ENCODE results near the gene CDHR2.

The CDHR2 gene

GRCh38 chr5:176632745-176633144, 83.6 kb downstream of the CDHR2 start:
- H3K27ac ChIP-seq (ENCODE audit: insufficient read depth, low read length, poor library complexity, severe bottlenecking) = no peak overlapping the region
- peaks cover 10% of the 10 kb centered on the region for H3K4me1 ChIP-seq (ENCODE audit: control insufficient read depth, insufficient read depth, low read length, poor library complexity, severe bottlenecking)
- no peak overlapping the region for H3K4me3 ChIP-seq (ENCODE audit: insufficient read depth, low read depth, low read length, poor library complexity, severe bottlenecking)
- no peaks in the 10 kb centered on the region for H3K9me3 ChIP-seq (ENCODE audit: control insufficient read depth, low read length)
- no peak for DNase-seq
- peaks cover 40% of the 10 kb centered on the region for H3K27me3 ChIP-seq (replicated peaks; ENCODE audit: control insufficient read depth, insufficient read depth, low read length, poor library complexity, severe bottlenecking)
- no peaks in the 10 kb centered on the region for H3K36me3 ChIP-seq (ENCODE audit: control insufficient read depth, insufficient read depth, low read length)

- Histone ChIP-seq H3K9me3 (ENCODE audit: control insufficient read depth, low read length) (no peaks in the 10 kb centered on the region), H3K27ac (ENCODE audit: insufficient read depth, low read length, poor library complexity, severe bottlenecking) (no peak overlapping the region), H3K4me3 (ENCODE audit: insufficient read depth, low read depth, low read length, poor library complexity, severe bottlenecking) (no peak overlapping the region), H3K4me1 (ENCODE audit: control insufficient read depth, insufficient read depth, low read length, poor library complexity, severe bottlenecking) (peaks cover 10% of the 10 kb centered on the region), H3K27me3 (replicated peaks; ENCODE audit: control insufficient read depth, insufficient read depth, low read length, poor library complexity, severe bottlenecking) (peaks cover 35% of the 10 kb centered on the region), H3K36me3 (ENCODE audit: control insufficient read depth, insufficient read depth, low read length) (no peaks in the 10 kb centered on the region)
- DNase-seq = no peak
Measured at GRCh38 chr5:176633598-176633997, 84.5 kb downstream of the CDHR2 start.

GRCh38 chr5:176636426-176636825, 87.3 kb downstream of the CDHR2 start:
- Histone ChIP-seq H3K4me1 (ENCODE audit: control insufficient read depth, insufficient read depth, low read length, poor library complexity, severe bottlenecking) (no peaks in the 10 kb centered on the region), H3K36me3 (ENCODE audit: control insufficient read depth, insufficient read depth, low read length) (no peaks in the 10 kb centered on the region), H3K4me3 (ENCODE audit: insufficient read depth, low read depth, low read length, poor library complexity, severe bottlenecking) (no peak overlapping the region), H3K27ac (ENCODE audit: insufficient read depth, low read length, poor library complexity, severe bottlenecking) (no peak overlapping the region), H3K9me3 (ENCODE audit: control insufficient read depth, low read length) (no peaks in the 10 kb centered on the region), H3K27me3 (replicated peaks; ENCODE audit: control insufficient read depth, insufficient read depth, low read length, poor library complexity, severe bottlenecking) (peaks cover 15% of the 10 kb centered on the region)
- DNase-seq = no peak

DNA sequence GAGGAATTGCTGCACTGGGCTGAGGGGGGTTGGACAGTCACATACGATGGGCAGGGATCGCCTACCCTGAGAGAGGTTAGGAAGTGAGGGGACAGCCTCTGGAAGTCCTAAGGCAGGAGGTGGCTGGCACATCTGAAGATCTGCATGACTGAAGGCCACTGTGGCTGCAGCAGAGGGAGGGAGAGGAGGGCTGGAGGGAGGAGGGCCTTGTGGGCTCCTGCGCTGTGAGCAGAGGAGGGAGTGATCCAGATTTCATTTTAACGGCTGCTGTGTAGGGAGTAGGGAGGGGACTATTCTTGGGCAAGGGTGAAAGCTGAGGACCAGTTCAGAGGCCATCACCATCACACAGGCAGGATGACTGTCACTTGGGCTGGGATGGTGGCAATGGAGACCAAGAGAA, 88.4 kb downstream of the CDHR2 start:
- peaks cover 9% of the 10 kb centered on the region for H3K27me3 ChIP-seq (replicated peaks; ENCODE audit: control insufficient read depth, insufficient read depth, low read length, poor library complexity, severe bottlenecking)
- H3K4me3 ChIP-seq (ENCODE audit: insufficient read depth, low read depth, low read length, poor library complexity, severe bottlenecking) = no peak overlapping the region
- H3K9me3 ChIP-seq (ENCODE audit: control insufficient read depth, low read length) = no peaks in the 10 kb centered on the region
- DNase-seq = no peak
- no peak overlapping the region for H3K27ac ChIP-seq (ENCODE audit: insufficient read depth, low read length, poor library complexity, severe bottlenecking)
- H3K4me1 ChIP-seq (ENCODE audit: control insufficient read depth, insufficient read depth, low read length, poor library complexity, severe bottlenecking) = no peaks in the 10 kb centered on the region
- no peaks in the 10 kb centered on the region for H3K36me3 ChIP-seq (ENCODE audit: control insufficient read depth, insufficient read depth, low read length)

DNA sequence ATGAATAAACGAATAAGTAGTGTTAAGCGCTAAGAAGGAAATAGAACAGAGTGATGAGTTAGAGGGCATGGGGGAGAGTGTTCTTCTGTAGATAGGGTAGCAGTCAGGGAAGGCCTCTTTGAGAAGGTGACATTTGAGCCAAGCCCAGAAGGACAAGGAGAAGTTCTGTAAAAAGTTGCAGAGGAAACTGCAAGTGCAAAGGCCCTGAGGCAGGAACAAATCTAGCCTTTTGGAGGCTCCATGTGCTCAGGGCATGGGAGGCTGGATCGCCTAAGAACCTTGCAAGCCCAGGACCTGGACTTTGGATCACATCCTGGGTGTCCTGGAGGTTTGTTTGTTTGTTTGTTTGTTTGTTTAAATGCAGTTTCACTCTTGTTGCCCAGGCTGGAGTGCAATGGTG, 89.3 kb downstream of the CDHR2 start:
- no peak overlapping the region for H3K27ac ChIP-seq (ENCODE audit: insufficient read depth, low read length, poor library complexity, severe bottlenecking)
- H3K4me3 ChIP-seq (ENCODE audit: insufficient read depth, low read depth, low read length, poor library complexity, severe bottlenecking) = no peak overlapping the region
- H3K27me3 ChIP-seq (replicated peaks; ENCODE audit: control insufficient read depth, insufficient read depth, low read length, poor library complexity, severe bottlenecking) = peaks cover 3% of the 10 kb centered on the region
- DNase-seq = no peak
- no peaks in the 10 kb centered on the region for H3K9me3 ChIP-seq (ENCODE audit: control insufficient read depth, low read length)
- H3K36me3 ChIP-seq (ENCODE audit: control insufficient read depth, insufficient read depth, low read length) = no peaks in the 10 kb centered on the region
- H3K4me1 ChIP-seq (ENCODE audit: control insufficient read depth, insufficient read depth, low read length, poor library complexity, severe bottlenecking) = no peaks in the 10 kb centered on the region

GRCh38 chr5:176639208-176639607, 90.1 kb downstream of the CDHR2 start:
- Histone ChIP-seq H3K9me3 (ENCODE audit: control insufficient read depth, low read length) (no peaks in the 10 kb centered on the region), H3K36me3 (ENCODE audit: control insufficient read depth, insufficient read depth, low read length) (no peaks in the 10 kb centered on the region), H3K4me3 (ENCODE audit: insufficient read depth, low read depth, low read length, poor library complexity, severe bottlenecking) (no peak overlapping the region), H3K27me3 (replicated peaks; ENCODE audit: control insufficient read depth, insufficient read depth, low read length, poor library complexity, severe bottlenecking) (peaks cover under 1% of the 10 kb centered on the region), H3K4me1 (ENCODE audit: control insufficient read depth, insufficient read depth, low read length, poor library complexity, severe bottlenecking) (no peaks in the 10 kb centered on the region), H3K27ac (ENCODE audit: insufficient read depth, low read length, poor library complexity, severe bottlenecking) (no peak overlapping the region)
- DNase-seq = no peak

DNA sequence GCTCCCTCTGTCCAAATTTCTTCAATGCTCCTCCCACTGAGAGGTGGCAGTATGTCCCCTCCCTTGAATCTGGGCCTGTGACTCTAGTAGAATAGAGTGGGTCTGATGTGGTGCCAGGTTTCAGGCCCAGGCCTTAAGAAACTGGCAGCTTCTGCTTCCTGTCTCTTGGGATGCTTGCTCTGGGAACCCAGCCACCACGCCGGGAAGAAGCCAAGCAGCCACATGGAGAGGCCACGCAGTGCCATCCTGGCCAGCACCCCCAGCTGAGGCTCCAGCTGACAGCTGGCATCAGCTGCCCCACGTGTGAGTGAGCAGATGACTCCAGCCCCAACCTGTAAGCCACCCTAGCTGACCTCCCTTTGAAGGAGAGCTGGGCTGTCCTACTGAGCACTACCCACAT, 90.8 kb downstream of the CDHR2 start:
- Histone ChIP-seq H3K36me3 (ENCODE audit: control insufficient read depth, insufficient read depth, low read length) (no peaks in the 10 kb centered on the region), H3K4me3 (ENCODE audit: insufficient read depth, low read depth, low read length, poor library complexity, severe bottlenecking) (no peak overlapping the region), H3K27ac (ENCODE audit: insufficient read depth, low read length, poor library complexity, severe bottlenecking) (no peak overlapping the region), H3K9me3 (ENCODE audit: control insufficient read depth, low read length) (no peaks in the 10 kb centered on the region), H3K4me1 (ENCODE audit: control insufficient read depth, insufficient read depth, low read length, poor library complexity, severe bottlenecking) (no peaks in the 10 kb centered on the region), H3K27me3 (replicated peaks; ENCODE audit: control insufficient read depth, insufficient read depth, low read length, poor library complexity, severe bottlenecking) (no peaks in the 10 kb centered on the region)
- DNase-seq = no peak

DNA sequence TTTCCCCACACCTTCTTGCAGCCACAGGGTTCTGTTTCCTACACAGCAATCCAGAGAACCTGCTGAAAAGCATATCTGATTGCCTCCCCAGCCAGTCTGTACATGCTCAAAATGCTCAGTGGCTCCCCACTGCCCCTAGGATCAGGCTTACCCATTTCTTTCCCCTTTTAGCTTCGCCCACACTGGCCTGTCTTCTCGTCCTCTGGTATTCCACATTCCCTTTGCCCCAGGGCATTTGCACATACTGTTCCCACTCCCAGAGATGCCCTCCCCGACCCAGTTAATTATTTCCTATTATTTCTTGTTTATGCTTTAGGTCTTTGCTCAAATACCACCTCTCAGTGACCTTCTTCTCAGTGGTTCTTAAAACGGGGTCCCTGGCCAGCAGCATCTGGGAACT, 91.5 kb downstream of the CDHR2 start:
- DNase-seq = no peak
- Histone ChIP-seq H3K4me3 (ENCODE audit: insufficient read depth, low read depth, low read length, poor library complexity, severe bottlenecking) (no peak overlapping the region), H3K36me3 (ENCODE audit: control insufficient read depth, insufficient read depth, low read length) (no peaks in the 10 kb centered on the region), H3K27ac (ENCODE audit: insufficient read depth, low read length, poor library complexity, severe bottlenecking) (no peak overlapping the region), H3K9me3 (ENCODE audit: control insufficient read depth, low read length) (no peaks in the 10 kb centered on the region), H3K4me1 (ENCODE audit: control insufficient read depth, insufficient read depth, low read length, poor library complexity, severe bottlenecking) (no peaks in the 10 kb centered on the region), H3K27me3 (replicated peaks; ENCODE audit: control insufficient read depth, insufficient read depth, low read length, poor library complexity, severe bottlenecking) (no peaks in the 10 kb centered on the region)

DNA sequence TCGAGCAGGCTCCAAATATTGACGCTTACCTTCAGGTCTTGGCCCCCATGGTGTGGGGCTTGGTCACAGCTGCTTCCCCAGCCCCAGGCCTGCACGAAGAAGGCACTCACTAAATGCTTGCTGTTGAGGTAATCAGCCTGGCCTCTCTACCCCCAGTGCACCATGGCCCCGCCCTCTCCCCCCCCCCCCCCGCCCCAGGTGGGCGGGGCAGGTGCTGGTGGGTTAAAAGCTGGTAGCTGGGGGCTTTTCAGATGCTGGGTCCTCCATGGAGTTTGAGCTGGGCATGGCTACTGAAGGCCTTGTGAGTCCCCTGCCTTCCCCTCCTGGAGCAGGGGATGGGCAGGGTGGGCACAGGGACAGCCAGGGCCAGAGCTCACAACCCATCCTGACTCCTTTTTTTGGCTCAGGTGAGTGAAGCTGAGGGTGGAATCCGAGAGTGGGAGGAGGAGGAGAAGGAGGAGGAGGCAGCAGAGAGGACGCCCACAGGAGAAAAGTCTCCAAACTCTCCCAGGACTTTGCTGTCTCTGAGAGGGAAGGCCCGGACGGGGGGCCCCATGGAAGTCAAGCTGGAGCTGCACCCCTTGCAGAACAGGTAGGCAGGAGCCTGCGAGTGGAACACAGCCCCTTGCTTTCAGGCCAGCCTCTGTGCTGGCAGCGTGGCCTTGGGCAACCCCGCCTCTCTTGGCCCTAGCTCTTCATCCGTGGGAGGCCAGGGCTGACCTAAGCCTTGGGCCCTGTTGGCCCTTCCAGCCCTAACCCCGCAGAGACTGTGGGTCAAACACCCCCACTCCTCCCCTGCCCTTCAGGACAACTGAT, 93.7 kb downstream of the CDHR2 start:
- Histone ChIP-seq H3K4me1 (ENCODE audit: control insufficient read depth, insufficient read depth, low read length, poor library complexity, severe bottlenecking) (peaks cover 10% of the 10 kb centered on the region), H3K36me3 (ENCODE audit: control insufficient read depth, insufficient read depth, low read length) (no peaks in the 10 kb centered on the region), H3K27me3 (replicated peaks; ENCODE audit: control insufficient read depth, insufficient read depth, low read length, poor library complexity, severe bottlenecking) (no peaks in the 10 kb centered on the region), H3K9me3 (ENCODE audit: control insufficient read depth, low read length) (no peaks in the 10 kb centered on the region), H3K4me3 (ENCODE audit: insufficient read depth, low read depth, low read length, poor library complexity, severe bottlenecking) (no peak overlapping the region), H3K27ac (ENCODE audit: insufficient read depth, low read length, poor library complexity, severe bottlenecking) (no peak overlapping the region)
- DNase-seq = no peak

DNA sequence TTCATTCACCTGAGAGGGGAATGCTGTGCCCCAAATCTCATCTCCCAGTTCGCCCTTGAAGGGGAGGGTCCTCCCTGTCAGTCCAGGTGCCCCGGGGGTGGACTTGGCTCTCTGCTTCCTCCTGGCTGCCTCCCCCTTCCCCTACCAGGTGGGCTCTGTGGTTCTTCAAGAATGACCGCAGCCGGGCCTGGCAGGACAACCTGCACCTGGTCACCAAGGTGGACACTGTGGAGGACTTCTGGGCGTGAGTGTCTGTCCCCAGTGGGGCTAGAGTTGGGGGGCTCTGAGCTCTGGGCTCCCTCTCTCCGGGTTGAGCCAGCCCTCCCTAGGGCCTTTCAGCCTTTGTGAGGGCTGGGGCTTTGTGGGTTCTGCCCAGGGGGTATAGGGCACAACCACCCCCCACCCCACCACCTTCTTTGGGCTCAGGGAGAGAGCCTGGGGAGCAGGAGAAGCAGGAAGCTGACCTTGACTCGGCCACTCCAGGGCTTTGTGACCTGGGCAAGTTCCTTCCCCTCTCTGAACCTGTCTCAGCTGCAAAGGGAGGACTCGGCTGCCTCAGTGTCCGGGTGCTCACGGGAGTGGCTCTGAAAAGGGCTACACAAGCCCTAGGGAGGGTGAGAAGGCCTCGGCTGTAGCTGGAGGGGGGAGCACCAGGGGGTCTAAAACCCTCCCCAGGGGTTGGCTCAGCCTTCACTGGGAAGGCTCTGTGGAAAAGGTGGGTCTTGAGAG, 94.5 kb downstream of the CDHR2 start:
- H3K9me3 ChIP-seq (ENCODE audit: control insufficient read depth, low read length) = no peaks in the 10 kb centered on the region
- H3K27me3 ChIP-seq (replicated peaks; ENCODE audit: control insufficient read depth, insufficient read depth, low read length, poor library complexity, severe bottlenecking) = no peaks in the 10 kb centered on the region
- DNase-seq = no peak
- no peaks in the 10 kb centered on the region for H3K36me3 ChIP-seq (ENCODE audit: control insufficient read depth, insufficient read depth, low read length)
- H3K4me1 ChIP-seq (ENCODE audit: control insufficient read depth, insufficient read depth, low read length, poor library complexity, severe bottlenecking) = peaks cover 17% of the 10 kb centered on the region
- H3K4me3 ChIP-seq (ENCODE audit: insufficient read depth, low read depth, low read length, poor library complexity, severe bottlenecking) = no peak overlapping the region
- H3K27ac ChIP-seq (ENCODE audit: insufficient read depth, low read length, poor library complexity, severe bottlenecking) = no peak overlapping the region

Measured in effector memory CD4-positive, alpha-beta T cell (primary cell).